GM21447 (cell line): ENCODE results near the gene NAP1L4.

Source experiments
- ATAC-seq: cut with Tn5 transposase; IDR thresholded peaks from one replicate; pipeline ENCODE4 v1.9.1; 2021; ENCODE audit not compliant: unreplicated experiment

NAP1L4 gene

GRCh38 chr11:2961080-2961479 lies 31.0 kb downstream of the NAP1L4 start:
- no peak for ATAC-seq

- ATAC-seq = no peak
Measured at GRCh38 chr11:2960139-2960538, 32.0 kb downstream of the NAP1L4 start.

GRCh38 chr11:2958251-2958650 lies 33.9 kb downstream of the NAP1L4 start:
- ATAC-seq = no peak

GRCh38 chr11:2955906-2956476 lies 36.1 kb downstream of the NAP1L4 start:
- ATAC-seq = no peak

- ATAC-seq = no peak
Measured at GRCh38 chr11:2954263-2954662, 37.9 kb downstream of the NAP1L4 start.

- ATAC-seq = no peak
Measured at GRCh38 chr11:2952290-2952689, 39.8 kb downstream of the NAP1L4 start.

- ATAC-seq = no peak
Measured at GRCh38 chr11:2951231-2952110, 40.7 kb downstream of the NAP1L4 start.

- ATAC-seq = no peak
Measured at GRCh38 chr11:2950825-2951224, 41.3 kb downstream of the NAP1L4 start.

- no peak for ATAC-seq
Measured at GRCh38 chr11:2949920-2950319, 42.2 kb downstream of the NAP1L4 start.

GRCh38 chr11:2947744-2948143 lies 44.4 kb downstream of the NAP1L4 start:
- ATAC-seq = no peak

- no peak for ATAC-seq
Measured at GRCh38 chr11:2945757-2946287, 46.3 kb downstream of the NAP1L4 start.

GRCh38 chr11:2945031-2945756 lies 46.9 kb downstream of the NAP1L4 start:
- no peak for ATAC-seq

GRCh38 chr11:2944530-2944929 lies 47.6 kb downstream of the NAP1L4 start:
- ATAC-seq = no peak

- no peak for ATAC-seq
Measured at GRCh38 chr11:2943711-2944118, 48.4 kb downstream of the NAP1L4 start.

- no peak for ATAC-seq
Measured at GRCh38 chr11:2942872-2943710, 49.0 kb downstream of the NAP1L4 start.

GRCh38 chr11:2942447-2942846 lies 49.7 kb downstream of the NAP1L4 start:
- no peak for ATAC-seq

- no peak for ATAC-seq
Measured at GRCh38 chr11:2940921-2941821, 51.0 kb downstream of the NAP1L4 start.

- no peak for ATAC-seq
Measured at GRCh38 chr11:2940147-2940920, 51.8 kb downstream of the NAP1L4 start.
